Gastrocnemius medialis (tissue), 4 donors: ENCODE measurements around the gene SWI5. TPM values are rescaled to one million over a fixed set of nuclear protein-coding genes. Genes with fewer than 3 reads are reported as not detected.

ENCODE experiments used
- ATAC-seq, 2 donors: fragments of 150-250 bp; one replicate each; pipeline ENCODE4 v1.9.1; 2016
- DNase-seq, 2 donors: peaks; one replicate each; pipeline ENCODE4 v3.0.0-alpha.2; 2019
- H3K27ac ChIP-seq, 4 donors: fragments of 200-600 bp; sonication (generic); 1 replicate in 1 of 4; 2 replicates in 3 of 4; pipeline ENCODE4 v1.5.1; 2016 to 2018; ENCODE audit warnings: mild to moderate bottlenecking in 2 of 4, moderate library complexity in 1 of 4
- H3K27me3 ChIP-seq, 3 donors: fragments of 200-600 bp; sonication (generic) in 2 of 3; 1 replicate in 1 of 3; 2 replicates in 2 of 3; pipeline versions ENCODE4 v1.5.1 to v1.6.0; 2016 to 2019; ENCODE audit warnings: mild to moderate bottlenecking in 1 of 3, moderate library complexity in 1 of 3
- H3K36me3 ChIP-seq, 2 donors: fragments of 200-600 bp; sonication (generic) in 1 of 2; one replicate each; pipeline ENCODE4 v1.5.1; 2017 to 2018
- H3K4me1 ChIP-seq, 2 donors: fragments of 200-600 bp; sonication (generic) in 1 of 2; one replicate each; pipeline ENCODE4 v1.5.1; 2016 to 2017; ENCODE audit warnings: mild to moderate bottlenecking in 2 of 2
- H3K4me3 ChIP-seq, 4 donors: fragments of 200-600 bp; sonication (generic) in 3 of 4; 1 replicate in 1 of 4; 2 replicates in 3 of 4; pipeline ENCODE4 v1.5.1; 2016 to 2019; ENCODE audit warnings: mild to moderate bottlenecking in 2 of 4
- H3K9me3 ChIP-seq, 3 donors: fragments of 200-600 bp; sonication (generic) in 2 of 3; 1 replicate in 1 of 3; 2 replicates in 2 of 3; pipeline ENCODE4 v1.5.1; 2016 to 2019
- POLR2A ChIP-seq, 2 donors: fragments of 450-650 bp; IDR thresholded peaks; one replicate each; pipeline ENCODE4 v1.6.1; 2017; ENCODE audit warnings: antibody characterized with exemption in 2 of 2, mild to moderate bottlenecking in 2 of 2, moderate library complexity in 2 of 2
- in situ Hi-C, 4 donors: fragments of 200-750 bp; cut with MboI; loops; one replicate each; pipeline versions ENCODE4 v1.15.0 to v1.8.0; 2017; ENCODE audit warnings: low sequenced_read_pairs in 4 of 4
- intact Hi-C: fragments of 100-400 bp; cut with DNase I; formaldehyde crosslinking; loops from one replicate; pipeline ENCODE4 v1.15.1; 2023; ENCODE audit warnings: low total_unique reads
- total RNA-seq, 4 donors: library from RNA; depleted of rRNA; stranded (reverse); fragments of >200 nt; gene quantifications; one replicate each; pipeline versions ENCODE4 v1.1.0 to v1.2.3, GENCODE V29; 2016
- TF ChIP-seq, protein P1 (sequence below), 5 experiments: fragments of 450-650 bp in 3 of 5; fragments of 200-600 bp in 2 of 5; sonication (generic) in 2 of 5; IDR thresholded peaks in 4 of 5; conservative IDR thresholded peaks in 1 of 5; 1 replicate in 4 of 5; 2 replicates in 1 of 5; pipeline ENCODE4 v1.5.1; 2016 to 2019; ENCODE audit warnings: antibody characterized with exemption in 5 of 5, mild to moderate bottlenecking in 3 of 5, moderate library complexity in 3 of 5

The SWI5 gene
- total RNA-seq, 4 donors from 2014 or later = 12.7 to 23.8 (median 13.5) TPM

DNA sequence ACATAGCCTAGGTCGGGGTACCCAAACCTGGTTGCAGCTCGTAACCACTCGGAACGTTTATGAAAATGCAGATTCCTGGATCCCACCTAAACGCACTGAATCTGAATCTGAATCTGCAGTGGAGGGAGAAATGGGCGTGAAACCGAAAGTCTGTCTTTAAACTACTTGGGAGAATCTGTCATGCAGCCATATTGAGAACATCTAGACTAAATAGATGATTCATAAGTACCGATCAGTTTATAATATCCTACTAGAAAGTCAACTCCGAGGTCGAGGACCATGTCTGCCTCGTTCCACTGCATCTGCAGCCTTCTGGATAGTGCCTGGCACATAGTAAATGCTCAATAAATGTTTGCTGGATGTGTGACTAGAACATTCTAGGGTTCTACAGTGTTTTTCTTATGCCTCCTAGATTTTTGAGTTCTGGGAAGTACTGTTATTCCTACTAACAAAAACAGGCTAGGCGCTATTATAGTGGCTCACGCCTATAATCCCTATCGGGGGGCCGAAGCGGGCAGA lies 47.2 kb downstream of the SWI5 start:
- H3K4me1 ChIP-seq = peaks cover 16 to 35% of the 10 kb centered on the region in 2 donors
- no peak for ATAC-seq
- DNase-seq = no peak
- TF ChIP-seq, protein P1, sequence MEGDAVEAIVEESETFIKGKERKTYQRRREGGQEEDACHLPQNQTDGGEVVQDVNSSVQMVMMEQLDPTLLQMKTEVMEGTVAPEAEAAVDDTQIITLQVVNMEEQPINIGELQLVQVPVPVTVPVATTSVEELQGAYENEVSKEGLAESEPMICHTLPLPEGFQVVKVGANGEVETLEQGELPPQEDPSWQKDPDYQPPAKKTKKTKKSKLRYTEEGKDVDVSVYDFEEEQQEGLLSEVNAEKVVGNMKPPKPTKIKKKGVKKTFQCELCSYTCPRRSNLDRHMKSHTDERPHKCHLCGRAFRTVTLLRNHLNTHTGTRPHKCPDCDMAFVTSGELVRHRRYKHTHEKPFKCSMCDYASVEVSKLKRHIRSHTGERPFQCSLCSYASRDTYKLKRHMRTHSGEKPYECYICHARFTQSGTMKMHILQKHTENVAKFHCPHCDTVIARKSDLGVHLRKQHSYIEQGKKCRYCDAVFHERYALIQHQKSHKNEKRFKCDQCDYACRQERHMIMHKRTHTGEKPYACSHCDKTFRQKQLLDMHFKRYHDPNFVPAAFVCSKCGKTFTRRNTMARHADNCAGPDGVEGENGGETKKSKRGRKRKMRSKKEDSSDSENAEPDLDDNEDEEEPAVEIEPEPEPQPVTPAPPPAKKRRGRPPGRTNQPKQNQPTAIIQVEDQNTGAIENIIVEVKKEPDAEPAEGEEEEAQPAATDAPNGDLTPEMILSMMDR (IDR thresholded peaks at IDR 0.05 in 4 of 5, conservative IDR thresholded peaks at IDR 0.05 in 1 of 5) = no peak
- TF ChIP-seq POLR2A (IDR thresholded peaks at IDR 0.05) = no peak
- H3K36me3 ChIP-seq = peaks cover 0 to 52% of the 10 kb centered on the region in 2 donors
- H3K27me3 ChIP-seq = no peaks in the 10 kb centered on the region
- H3K4me3 ChIP-seq = peak overlapping the region; percentile 75 to 97 (median 94)
- in situ Hi-C loops (no loop called here), intact Hi-C loops (loop anchor here (2.0 kb wide), 3 partner anchors 46 to 134 kb away; partner anchors contain the start of genes GOLGA2, ODF2, SWI5 and URM1)
- H3K9me3 ChIP-seq = no peaks in the 10 kb centered on the region
- peak overlapping the region; percentile 83 to 95 (median 92) for H3K27ac ChIP-seq

DNA sequence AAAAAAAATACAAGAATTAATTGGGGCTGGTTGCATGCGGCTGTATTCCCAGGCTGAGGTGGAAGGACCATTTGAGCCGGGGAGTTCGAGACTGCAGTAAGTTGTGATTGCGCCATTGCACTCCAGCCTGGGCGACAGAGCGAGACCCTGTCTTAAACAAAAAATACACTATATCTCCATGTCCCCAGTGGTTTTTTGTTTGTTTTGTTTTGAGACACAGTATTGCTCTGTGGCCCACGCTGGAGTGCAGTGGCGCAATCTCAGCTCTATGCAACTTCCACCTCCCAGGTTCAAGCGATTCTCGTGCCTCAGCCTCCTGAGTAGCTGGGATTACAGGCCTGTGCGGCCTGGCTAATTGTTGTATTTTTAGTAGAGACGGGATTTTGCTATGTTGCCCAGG lies 47.7 kb downstream of the SWI5 start:
- peaks cover 0 to 46% of the 10 kb centered on the region in 2 donors for H3K36me3 ChIP-seq
- no peak overlapping the region for H3K27ac ChIP-seq
- H3K27me3 ChIP-seq = no peaks in the 10 kb centered on the region
- no peak for DNase-seq
- no peak for ATAC-seq
- in situ Hi-C loops (no loop called here), intact Hi-C loops (loop anchor here (2.0 kb wide), 3 partner anchors 47 to 133 kb away; partner anchors contain the start of genes GOLGA2, ODF2, SWI5 and URM1)
- peak overlapping the region; percentile 75 to 97 (median 94) for H3K4me3 ChIP-seq
- H3K9me3 ChIP-seq = no peaks in the 10 kb centered on the region
- no peak for TF ChIP-seq POLR2A (IDR thresholded peaks at IDR 0.05)
- TF ChIP-seq, protein P1 (IDR thresholded peaks at IDR 0.05 in 4 of 5, conservative IDR thresholded peaks at IDR 0.05 in 1 of 5) = no peak
- H3K4me1 ChIP-seq = peaks cover 16 to 35% of the 10 kb centered on the region in 2 donors

DNA sequence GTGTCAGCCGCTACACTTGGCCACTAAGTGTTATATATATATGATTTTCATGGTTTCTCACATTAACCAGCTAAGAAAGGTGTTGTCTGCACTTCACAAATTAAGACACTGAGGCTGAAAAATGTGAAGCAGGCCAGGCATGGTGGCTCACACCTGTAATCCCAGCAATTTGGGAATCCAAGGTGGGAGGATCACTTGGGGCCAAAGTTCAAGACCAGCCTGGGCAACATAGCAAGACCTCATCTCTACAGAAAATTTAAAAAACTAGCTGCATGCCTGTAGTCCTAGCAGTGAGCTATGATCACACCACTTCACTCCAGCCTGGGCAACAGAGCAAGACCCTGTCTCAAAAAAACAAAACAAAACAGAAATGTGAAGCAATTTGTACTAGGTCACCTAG lies 48.3 kb downstream of the SWI5 start:
- DNase-seq = no peak
- ATAC-seq = no peak
- Histone ChIP-seq H3K27me3 (no peaks in the 10 kb centered on the region), H3K9me3 (no peaks in the 10 kb centered on the region), H3K27ac (no peak overlapping the region), H3K4me3 (no peak overlapping the region), H3K4me1 (peaks cover 16 to 35% of the 10 kb centered on the region in 2 donors), H3K36me3 (peaks cover 0 to 45% of the 10 kb centered on the region in 2 donors)
- in situ Hi-C loops (no loop called here), intact Hi-C loops (no loop called here)
- TF ChIP-seq, protein P1 (IDR thresholded peaks at IDR 0.05 in 4 of 5, conservative IDR thresholded peaks at IDR 0.05 in 1 of 5) = no peak
- no peak for TF ChIP-seq POLR2A (IDR thresholded peaks at IDR 0.05)

DNA sequence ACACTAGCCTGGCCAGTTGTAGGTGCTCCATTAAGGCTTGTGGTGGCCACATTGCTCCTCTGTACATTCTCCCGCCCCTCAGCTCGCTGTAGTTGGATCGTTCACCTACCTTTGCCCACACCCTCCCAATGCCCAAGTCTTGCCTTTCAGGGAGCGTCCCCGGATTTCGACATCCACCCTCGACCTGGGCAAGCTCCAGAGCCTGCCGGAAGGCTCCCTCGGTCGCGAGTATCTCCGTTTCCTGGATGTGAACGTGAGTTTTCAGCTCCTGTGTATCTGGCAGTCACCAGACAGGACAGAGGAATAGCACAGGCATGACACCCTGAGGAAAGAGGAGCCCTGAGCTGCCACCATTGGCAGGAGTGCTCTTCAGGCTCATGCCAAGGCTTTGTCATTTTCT lies 49.6 kb downstream of the SWI5 start:
- Histone ChIP-seq H3K4me1 (peaks cover 16 to 35% of the 10 kb centered on the region in 2 donors), H3K36me3 (peaks cover 0 to 36% of the 10 kb centered on the region in 2 donors), H3K4me3 (no peak overlapping the region), H3K27me3 (no peaks in the 10 kb centered on the region), H3K9me3 (no peaks in the 10 kb centered on the region), H3K27ac (no peak overlapping the region)
- intact Hi-C loops (no loop called here), in situ Hi-C loops (loop anchor here in 1 of 4 donors (25.0 kb wide), 1 partner anchor 138 kb away; the partner anchor contains the start of gene CIZ1)
- ATAC-seq = no peak
- DNase-seq = no peak
- TF ChIP-seq, protein P1 (IDR thresholded peaks at IDR 0.05 in 4 of 5, conservative IDR thresholded peaks at IDR 0.05 in 1 of 5) = no peak
- no peak for TF ChIP-seq POLR2A (IDR thresholded peaks at IDR 0.05)
